ENCODE measurements around the gene RASA2. TPM values are rescaled to one million over a fixed set of nuclear protein-coding genes. Genes with fewer than 3 reads are reported as not detected.

Gene RASA2
- total RNA-seq, 6 experiments from 2014 or later: 12.6 to 17.7 (median 14.5) TPM

DNA sequence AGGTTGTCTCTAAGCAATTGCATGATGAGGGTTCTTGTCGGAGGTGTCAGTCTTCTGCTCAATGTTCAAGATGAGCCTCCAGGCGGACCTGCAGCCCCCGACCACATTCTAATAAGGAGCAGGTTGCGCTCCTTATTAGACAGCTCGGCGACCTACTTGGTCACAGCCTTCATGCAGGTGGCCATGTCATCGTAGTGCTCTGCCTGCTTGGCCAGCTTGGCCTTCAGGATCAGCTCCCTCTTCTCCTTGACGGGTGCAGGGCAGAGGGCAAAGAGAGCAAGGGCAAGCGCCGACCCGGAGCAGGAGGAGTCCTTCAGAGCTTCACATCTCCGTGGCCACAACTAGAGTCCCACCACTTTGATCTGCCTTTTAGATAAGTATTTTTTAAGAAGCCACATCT, 113.5 kb downstream of the RASA2 start:
- Mint-ChIP-seq H3K4me1 (ENCODE audit: low read depth) (peaks cover 2% of the 10 kb centered on the region), H3K27ac (no peak overlapping the region), H3K9me3 (no peaks in the 10 kb centered on the region), H3K4me3 (no peak overlapping the region), H3K27me3 (ENCODE audit: insufficient read depth) (no peaks in the 10 kb centered on the region), H3K36me3 (ENCODE audit: low read depth) (peaks cover 38% of the 10 kb centered on the region)
- DNase-seq: no peak
- TF ChIP-seq, protein P1, sequence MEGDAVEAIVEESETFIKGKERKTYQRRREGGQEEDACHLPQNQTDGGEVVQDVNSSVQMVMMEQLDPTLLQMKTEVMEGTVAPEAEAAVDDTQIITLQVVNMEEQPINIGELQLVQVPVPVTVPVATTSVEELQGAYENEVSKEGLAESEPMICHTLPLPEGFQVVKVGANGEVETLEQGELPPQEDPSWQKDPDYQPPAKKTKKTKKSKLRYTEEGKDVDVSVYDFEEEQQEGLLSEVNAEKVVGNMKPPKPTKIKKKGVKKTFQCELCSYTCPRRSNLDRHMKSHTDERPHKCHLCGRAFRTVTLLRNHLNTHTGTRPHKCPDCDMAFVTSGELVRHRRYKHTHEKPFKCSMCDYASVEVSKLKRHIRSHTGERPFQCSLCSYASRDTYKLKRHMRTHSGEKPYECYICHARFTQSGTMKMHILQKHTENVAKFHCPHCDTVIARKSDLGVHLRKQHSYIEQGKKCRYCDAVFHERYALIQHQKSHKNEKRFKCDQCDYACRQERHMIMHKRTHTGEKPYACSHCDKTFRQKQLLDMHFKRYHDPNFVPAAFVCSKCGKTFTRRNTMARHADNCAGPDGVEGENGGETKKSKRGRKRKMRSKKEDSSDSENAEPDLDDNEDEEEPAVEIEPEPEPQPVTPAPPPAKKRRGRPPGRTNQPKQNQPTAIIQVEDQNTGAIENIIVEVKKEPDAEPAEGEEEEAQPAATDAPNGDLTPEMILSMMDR (IDR thresholded peaks at IDR 0.05): no peak

DNA sequence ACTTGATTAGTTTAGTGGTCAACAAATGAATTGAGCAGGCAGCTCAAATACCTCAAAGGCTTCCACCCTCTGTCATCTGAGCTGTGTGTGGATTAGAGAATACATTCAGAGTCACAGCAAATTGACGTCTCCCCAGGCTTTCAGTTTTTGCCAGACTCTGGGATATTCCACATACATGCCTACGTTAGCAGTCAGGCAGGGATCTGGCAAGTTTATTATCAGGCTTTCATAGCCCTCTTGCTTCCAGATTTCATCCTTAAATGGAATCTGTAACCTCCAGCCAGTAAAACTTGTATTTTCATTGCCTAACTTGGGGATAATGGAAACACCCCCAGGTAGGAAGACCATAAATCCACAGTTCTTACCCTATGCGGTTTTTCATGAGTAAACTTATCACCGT, 115.9 kb downstream of the RASA2 start:
- no peaks in the 10 kb centered on the region for H3K27me3 Mint-ChIP-seq (ENCODE audit: insufficient read depth)

DNA sequence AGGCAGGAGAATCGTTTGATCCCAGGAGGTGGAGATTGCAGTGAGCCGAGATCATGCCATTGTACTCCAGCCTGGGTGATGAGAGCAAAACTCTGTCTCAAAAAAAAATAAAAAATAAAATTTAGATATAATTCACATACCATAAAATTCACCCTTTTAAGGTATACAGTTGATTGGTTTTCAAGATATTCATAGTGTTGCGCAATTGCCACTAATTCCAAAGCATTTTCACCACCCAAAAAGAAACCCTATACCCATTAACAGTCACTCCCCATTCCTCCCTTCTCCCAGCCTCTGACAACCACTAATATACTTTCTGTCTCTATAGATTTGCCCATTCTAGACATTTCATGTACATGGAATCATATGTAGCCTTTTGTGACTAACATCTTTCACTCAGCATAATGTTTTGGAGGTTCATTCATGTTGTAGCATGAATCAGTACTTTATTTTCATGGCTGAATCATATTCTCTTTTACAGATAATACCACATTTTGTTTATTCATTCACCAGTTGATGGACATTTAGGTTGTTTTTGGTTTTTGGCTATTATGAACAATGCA, 116.7 kb downstream of the RASA2 start:
- H3K36me3 Mint-ChIP-seq (ENCODE audit: low read depth): peaks cover 26% of the 10 kb centered on the region
- no peaks in the 10 kb centered on the region for H3K9me3 Mint-ChIP-seq
- H3K27ac Mint-ChIP-seq: no peak overlapping the region
- DNase-seq: no peak
- peaks cover 9% of the 10 kb centered on the region for H3K4me1 Mint-ChIP-seq (ENCODE audit: low read depth)
- TF ChIP-seq, protein P1 (IDR thresholded peaks at IDR 0.05): no peak
- H3K4me3 Mint-ChIP-seq: no peak overlapping the region
- no peaks in the 10 kb centered on the region for H3K27me3 Mint-ChIP-seq (ENCODE audit: insufficient read depth)

More for the DNA sequence above, 115.9 kb downstream of the RASA2 start:
- Mint-ChIP-seq H3K9me3 (no peaks in the 10 kb centered on the region), H3K4me3 (no peak overlapping the region), H3K36me3 (ENCODE audit: low read depth) (peaks cover 26% of the 10 kb centered on the region), H3K27ac (no peak overlapping the region), H3K4me1 (ENCODE audit: low read depth) (peaks cover 9% of the 10 kb centered on the region)
- no peak for DNase-seq
- TF ChIP-seq, protein P1 (IDR thresholded peaks at IDR 0.05): no peak

DNA sequence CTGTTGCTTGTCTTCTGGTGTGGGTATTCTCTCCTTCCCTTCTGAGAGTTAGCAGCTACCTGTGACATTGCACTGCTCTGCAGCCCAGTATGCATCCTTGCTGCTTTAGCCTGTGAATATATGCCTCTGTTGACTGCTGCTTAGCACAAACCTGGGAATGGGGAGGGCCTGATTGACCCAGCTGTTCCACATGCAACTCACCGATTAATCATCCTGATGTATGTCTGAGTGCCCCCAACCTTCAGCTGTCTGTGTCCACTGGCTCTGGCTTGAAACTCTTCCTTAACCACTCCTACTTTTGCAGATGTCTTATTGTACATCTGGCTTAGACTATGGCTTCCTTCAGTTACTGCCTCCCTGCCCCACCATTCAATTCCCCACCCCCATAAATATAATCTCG, 119.1 kb downstream of the RASA2 start:
- Mint-ChIP-seq H3K36me3 (ENCODE audit: low read depth) (peaks cover 19% of the 10 kb centered on the region), H3K27me3 (ENCODE audit: insufficient read depth) (no peaks in the 10 kb centered on the region), H3K4me3 (no peak overlapping the region), H3K27ac (peak overlapping the region; percentile 1; the same call in 1 of the 2 replicates), H3K9me3 (no peaks in the 10 kb centered on the region), H3K4me1 (ENCODE audit: low read depth) (peaks cover 9% of the 10 kb centered on the region)
- TF ChIP-seq, protein P1 (IDR thresholded peaks at IDR 0.05): no peak
- DNase-seq: no peak

DNA sequence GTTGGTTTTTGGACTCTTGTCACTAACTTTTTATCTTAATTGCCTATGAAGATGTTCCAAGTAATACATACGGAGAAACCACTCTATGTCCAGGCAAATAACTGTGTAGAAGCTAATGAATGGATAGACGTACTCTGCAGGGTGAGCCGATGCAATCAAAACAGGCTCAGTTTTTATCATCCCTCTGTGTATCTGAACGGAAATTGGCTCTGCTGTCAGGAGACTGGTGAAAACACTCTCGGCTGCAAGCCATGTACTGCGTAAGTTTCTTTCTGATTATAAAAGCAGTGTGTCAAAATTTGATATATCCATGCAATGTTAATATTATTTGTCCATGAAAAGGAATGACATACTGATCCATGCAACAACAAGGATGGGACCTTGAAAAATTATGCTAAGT, 121.6 kb downstream of the RASA2 start:
- Mint-ChIP-seq H3K36me3 (ENCODE audit: low read depth) (peaks cover 16% of the 10 kb centered on the region), H3K27me3 (ENCODE audit: insufficient read depth) (no peaks in the 10 kb centered on the region), H3K4me1 (ENCODE audit: low read depth) (peaks cover 9% of the 10 kb centered on the region), H3K9me3 (no peaks in the 10 kb centered on the region), H3K27ac (no peak overlapping the region), H3K4me3 (no peak overlapping the region)
- TF ChIP-seq, protein P1 (IDR thresholded peaks at IDR 0.05): no peak
- no peak for DNase-seq

Measured in HFFc6 (cell line).